Hepatocyte (in vitro differentiated cells): Measurements from ENCODE around the gene POLR2L. TPM values are rescaled to one million over a fixed set of nuclear protein-coding genes. Genes with fewer than 3 reads are reported as not detected.

Experiments
- DNase-seq: peaks from one replicate; pipeline ENCODE4 v3.0.0-alpha.2; 2016; ENCODE audit warnings: low spot score
- H2AFZ ChIP-seq: fragments of 200-600 bp; sonication (generic); 2 replicates; pipeline ENCODE4 v1.6.0; 2016; ENCODE audit warnings: antibody characterized with exemption, mild to moderate bottlenecking
- H3K27ac ChIP-seq: fragments of 200-600 bp; sonication (generic); 2 replicates; pipeline ENCODE4 v1.5.1; 2016; ENCODE audit warnings: mild to moderate bottlenecking
- H3K27me3 ChIP-seq: fragments of 200-600 bp; sonication (generic); 2 replicates; pipeline ENCODE4 v1.6.1; 2016
- H3K36me3 ChIP-seq: fragments of 200-600 bp; sonication (generic); replicated peaks from 2 replicates; pipeline ENCODE4 v1.5.1; 2016; ENCODE audit warnings: low read depth; ENCODE audit not compliant: insufficient read depth
- H3K4me1 ChIP-seq: fragments of 200-600 bp; sonication (generic); 2 replicates; pipeline ENCODE4 v1.5.1; 2016; ENCODE audit warnings: mild to moderate bottlenecking, moderate library complexity; ENCODE audit not compliant: insufficient read depth
- H3K4me2 ChIP-seq: fragments of 200-600 bp; sonication (generic); 2 replicates; pipeline ENCODE4 v1.6.0; 2016
- H3K4me3 ChIP-seq: fragments of 200-600 bp; sonication (generic); 2 replicates; pipeline ENCODE4 v1.5.1; 2016; ENCODE audit warnings: mild to moderate bottlenecking
- H3K79me2 ChIP-seq: fragments of 200-600 bp; sonication (generic); 2 replicates; pipeline ENCODE4 v1.6.0; 2017; ENCODE audit warnings: mild to moderate bottlenecking
- H3K9me2 ChIP-seq: fragments of 200-600 bp; sonication (generic); replicated peaks from 2 replicates; pipeline ENCODE4 v1.6.0; 2017; ENCODE audit warnings: mild to moderate bottlenecking; ENCODE audit not compliant: insufficient read depth
- H3K9me3 ChIP-seq: fragments of 200-600 bp; sonication (generic); 2 replicates; pipeline ENCODE4 v1.5.1; 2016; ENCODE audit warnings: low read depth, mild to moderate bottlenecking
- H4K20me1 ChIP-seq: fragments of 200-600 bp; sonication (generic); 2 replicates; pipeline ENCODE4 v1.6.0; 2016; ENCODE audit warnings: mild to moderate bottlenecking; ENCODE audit not compliant: insufficient read depth, poor library complexity, severe bottlenecking
- CTCF ChIP-seq: fragments of 200-600 bp; sonication (generic); IDR thresholded peaks from 2 replicates; pipeline ENCODE4 v1.5.1; 2016; ENCODE audit warnings: antibody characterized with exemption, mild to moderate bottlenecking; ENCODE audit not compliant: poor library complexity
- EZH2 ChIP-seq: fragments of 200-600 bp; sonication (generic); IDR thresholded peaks from 2 replicates; pipeline ENCODE4 v1.6.1; 2016; ENCODE audit warnings: antibody characterized with exemption, mild to moderate bottlenecking, borderline replicate concordance
- EZH2phosphoT487 ChIP-seq: fragments of 200-600 bp; sonication (generic); IDR thresholded peaks from one replicate; pipeline ENCODE4 v1.6.1; 2018; ENCODE audit warnings: antibody characterized with exemption, mild to moderate bottlenecking, low read depth, moderate library complexity; ENCODE audit not compliant: unreplicated experiment, severe bottlenecking
- WGBS: methylation state at CpG from one replicate; pipeline ENCODE4 v1.1.6; 2016; ENCODE audit warnings: low lambda C conversion rate; ENCODE audit errors: missing lambda C conversion rate; 5-methylcytosine and 5-hydroxymethylcytosine counted together
- polyA plus RNA-seq: library from polyadenylated mRNA; unstranded; fragments of >200 nt; fragmentation: Nextera tagmentation; extraction: Ambion mirVana; gene quantifications from 2 replicates; pipeline ENCODE4 v1.2.1, GENCODE V29; 2016
- total RNA-seq: library from RNA; depleted of rRNA; stranded (reverse); fragments of >200 nt; gene quantifications from 2 replicates; pipeline ENCODE4 v1.2.3, GENCODE V29; 2014

The POLR2L gene
- total and polyA plus RNA-seq, 2 experiments from 2014 or later: 38.0 to 372 TPM

GRCh38 chr11:821512-822371, 20.6 kb downstream of the POLR2L start:
- Histone ChIP-seq H3K79me2 (peaks cover 19% of the 10 kb centered on the region), H3K27ac (no peak overlapping the region), H3K9me3 (no peaks in the 10 kb centered on the region), H2AFZ (no peak overlapping the region), H3K4me1 (peaks cover 24% of the 10 kb centered on the region), H4K20me1 (peaks cover 16% of the 10 kb centered on the region), H3K4me2 (peak overlapping the region; percentile 91), H3K4me3 (no peak overlapping the region), H3K36me3 (no peaks in the 10 kb centered on the region), H3K9me2 (no peaks in the 10 kb centered on the region), H3K27me3 (peaks cover 9% of the 10 kb centered on the region)
- DNase-seq: no peak
- no peak for TF ChIP-seq EZH2phosphoT487
- TF ChIP-seq CTCF: no peak
- TF ChIP-seq EZH2: no peak
- 96% methylated on average over 19 of the region's 22 CpGs for WGBS

- Histone ChIP-seq H3K27me3 (peaks cover under 1% of the 10 kb centered on the region), H3K9me3 (no peaks in the 10 kb centered on the region), H3K9me2 (no peaks in the 10 kb centered on the region), H3K4me2 (peak overlapping the region; percentile 91), H3K36me3 (no peaks in the 10 kb centered on the region), H3K27ac (no peak overlapping the region), H4K20me1 (peaks cover 16% of the 10 kb centered on the region), H2AFZ (no peak overlapping the region), H3K4me3 (peak overlapping the region; percentile 89), H3K4me1 (peaks cover 16% of the 10 kb centered on the region), H3K79me2 (peaks cover 19% of the 10 kb centered on the region)
- TF ChIP-seq EZH2phosphoT487 (no peak), CTCF (no peak), EZH2 (no peak)
- WGBS: 81% methylated on average over 11 of the region's 11 CpGs
- peak; percentile 62 for DNase-seq
These were observed 21.4 kb downstream of the POLR2L start for GRCh38 chr11:820655-821511.

- no peaks in the 10 kb centered on the region for H3K9me3 ChIP-seq
- 11% methylated on average over 29 of the region's 47 CpGs for WGBS
- no peaks in the 10 kb centered on the region for H3K27me3 ChIP-seq
- H3K27ac ChIP-seq: peak overlapping the region; percentile 88
- H3K79me2 ChIP-seq: peaks cover 19% of the 10 kb centered on the region
- TF ChIP-seq EZH2phosphoT487 (no peak), CTCF (no peak), EZH2 (no peak)
- H3K4me2 ChIP-seq: peak overlapping the region; percentile 91
- H3K4me3 ChIP-seq: peak overlapping the region; percentile 89
- peaks cover 16% of the 10 kb centered on the region for H4K20me1 ChIP-seq
- peaks cover 16% of the 10 kb centered on the region for H3K4me1 ChIP-seq
- no peaks in the 10 kb centered on the region for H3K36me3 ChIP-seq
- H2AFZ ChIP-seq: peak overlapping the region; percentile 58
- H3K9me2 ChIP-seq: no peaks in the 10 kb centered on the region
- peak; percentile 93 for DNase-seq
These were observed 22.2 kb downstream of the POLR2L start for GRCh38 chr11:819943-820649.
